HG02798 (cell line): Measurements from ENCODE around the gene MYPN.
A peak's percentile ranks its signal among the peaks of the same experiment; 100 is the strongest.
"Not testable (repeated sequence)": the region's sequence is repeated elsewhere in the genome, so short reads cannot be mapped to it uniquely, and the experiment has no call there.

Experiments
- ATAC-seq: cut with Tn5 transposase; IDR thresholded peaks from one replicate; pipeline ENCODE4 v1.9.1; 2021; ENCODE audit warnings: mild to moderate bottlenecking; ENCODE audit not compliant: unreplicated experiment, poor library complexity

MYPN gene

GRCh38 chr10:68109331-68109730 is at the start of gene MYPN:
Gene MYPN, plus strand, starts transcription at chr10:68109488. Its CDS starts 11,951 bp downstream, at chr10:68121439.
- no peak for ATAC-seq

- ATAC-seq = no peak
These were observed 42.3 kb upstream of the MYPN start for GRCh38 chr10:68067029-68067428.

GRCh38 chr10:68067508-68067907 is 41.8 kb upstream of the MYPN start:
- no peak for ATAC-seq

GRCh38 chr10:68073631-68074030 is 35.7 kb upstream of the MYPN start:
- ATAC-seq = no peak

GRCh38 chr10:68074031-68074774 is 35.1 kb upstream of the MYPN start:
- ATAC-seq = no peak

- ATAC-seq = peak; percentile 89
These were observed 34.3 kb upstream of the MYPN start, which contains the start of gene HERC4 for GRCh38 chr10:68074775-68075549. Gene HERC4, minus strand, starts transcription at chr10:68075283. Its CDS starts 2,175 bp downstream, at chr10:68073108.

GRCh38 chr10:68075550-68076004 is 33.7 kb upstream of the MYPN start:
- no peak for ATAC-seq

GRCh38 chr10:68076081-68076480 is 33.2 kb upstream of the MYPN start:
- not testable (repeated sequence) for ATAC-seq

GRCh38 chr10:68077026-68077425 is 32.3 kb upstream of the MYPN start:
- ATAC-seq = no peak

GRCh38 chr10:68079434-68079833 is 29.9 kb upstream of the MYPN start:
- ATAC-seq = no peak

GRCh38 chr10:68080853-68081431 is 28.3 kb upstream of the MYPN start:
- ATAC-seq = no peak

- ATAC-seq = no peak
These were observed 27.4 kb upstream of the MYPN start for GRCh38 chr10:68081916-68082315.

- ATAC-seq = no peak
These were observed 26.4 kb upstream of the MYPN start for GRCh38 chr10:68082872-68083271.

GRCh38 chr10:68083953-68084352 is 25.3 kb upstream of the MYPN start:
- no peak for ATAC-seq

GRCh38 chr10:68084469-68084868 is 24.8 kb upstream of the MYPN start:
- no peak for ATAC-seq

- no peak for ATAC-seq
These were observed 23.3 kb upstream of the MYPN start for GRCh38 chr10:68086011-68086410.

GRCh38 chr10:68086910-68087684 is 22.2 kb upstream of the MYPN start:
- ATAC-seq = no peak

GRCh38 chr10:68087685-68088401 is 21.4 kb upstream of the MYPN start:
- ATAC-seq = no peak

- peak; percentile 57 for ATAC-seq
These were observed 20.5 kb upstream of the MYPN start for GRCh38 chr10:68088740-68089139.

GRCh38 chr10:68090586-68090985 is 18.7 kb upstream of the MYPN start:
- no peak for ATAC-seq
